GM12872 (cell line): ENCODE data around the gene C10orf67.

Experiments used
- CTCF ChIP-seq: IDR thresholded peaks from 3 replicates; pipeline ENCODE4 v1.5.1; 2011; ENCODE audit warnings: low read depth, mild to moderate bottlenecking, low read length, moderate library complexity; ENCODE audit not compliant: insufficient read depth

Gene C10orf67

GRCh38 chr10:23275355-23275754 is 69.2 kb downstream of the C10orf67 start:
- no peak for TF ChIP-seq CTCF

- TF ChIP-seq CTCF: no peak
These were observed 74.1 kb downstream of the C10orf67 start for GRCh38 chr10:23270531-23270930.

- no peak for TF ChIP-seq CTCF
These were observed 81.0 kb downstream of the C10orf67 start for GRCh38 chr10:23263441-23264164.

- TF ChIP-seq CTCF: no peak
These were observed 81.7 kb downstream of the C10orf67 start for GRCh38 chr10:23262928-23263327.

- no peak for TF ChIP-seq CTCF
These were observed 86.1 kb downstream of the C10orf67 start for GRCh38 chr10:23258516-23258915.

GRCh38 chr10:23253780-23254179 is 90.8 kb downstream of the C10orf67 start:
- TF ChIP-seq CTCF: no peak

- TF ChIP-seq CTCF: no peak
These were observed 106.6 kb downstream of the C10orf67 start for GRCh38 chr10:23238015-23238414.

- TF ChIP-seq CTCF: no peak
These were observed 114.0 kb downstream of the C10orf67 start for GRCh38 chr10:23230582-23230981.
